SK-N-SH treated with all-trans-retinoic acid at 6 μM for 48 hours (cell line): ENCODE data around the gene UROS.

Experiments used
- OSR1 ChIP-seq: fragments of 250-450 bp; sonication (Bioruptor Pico); IDR thresholded peaks from 2 replicates; pipeline ENCODE4 v1.8.0; 2022; ENCODE audit warnings: moderate library complexity, mild to moderate bottlenecking, inconsistent platforms
- RARB ChIP-seq: fragments of 250-450 bp; sonication (Bioruptor Pico); IDR thresholded peaks from 2 replicates; pipeline ENCODE4 v1.8.0; 2021; ENCODE audit warnings: mild to moderate bottlenecking, moderate library complexity
- TOX ChIP-seq: fragments of 250-450 bp; sonication (Bioruptor Pico); IDR thresholded peaks from 2 replicates; pipeline ENCODE4 v1.8.0; 2021; ENCODE audit warnings: mild to moderate bottlenecking, moderate library complexity, borderline replicate concordance
- ZC3H10 ChIP-seq: fragments of 250-450 bp; sonication (Bioruptor Pico); IDR thresholded peaks from 2 replicates; pipeline ENCODE4 v1.5.1; 2021; ENCODE audit warnings: mild to moderate bottlenecking, moderate library complexity
- ZFP30 ChIP-seq: fragments of 450-650 bp; formaldehyde crosslinking; IDR thresholded peaks from 2 replicates; pipeline ENCODE4 v1.5.0; 2022; ENCODE audit warnings: mild to moderate bottlenecking, moderate library complexity
- ZNF70 ChIP-seq: fragments of 450-650 bp; formaldehyde crosslinking; IDR thresholded peaks from 2 replicates; pipeline ENCODE4 v1.5.0; 2020; ENCODE audit warnings: mild to moderate bottlenecking, moderate library complexity
- TF ChIP-seq, protein P1 (sequence below): fragments of 250-450 bp; sonication (Bioruptor Pico); IDR thresholded peaks from 2 replicates; pipeline ENCODE4 v1.8.0; 2020; ENCODE audit warnings: mild to moderate bottlenecking, moderate library complexity, borderline replicate concordance

DNA sequence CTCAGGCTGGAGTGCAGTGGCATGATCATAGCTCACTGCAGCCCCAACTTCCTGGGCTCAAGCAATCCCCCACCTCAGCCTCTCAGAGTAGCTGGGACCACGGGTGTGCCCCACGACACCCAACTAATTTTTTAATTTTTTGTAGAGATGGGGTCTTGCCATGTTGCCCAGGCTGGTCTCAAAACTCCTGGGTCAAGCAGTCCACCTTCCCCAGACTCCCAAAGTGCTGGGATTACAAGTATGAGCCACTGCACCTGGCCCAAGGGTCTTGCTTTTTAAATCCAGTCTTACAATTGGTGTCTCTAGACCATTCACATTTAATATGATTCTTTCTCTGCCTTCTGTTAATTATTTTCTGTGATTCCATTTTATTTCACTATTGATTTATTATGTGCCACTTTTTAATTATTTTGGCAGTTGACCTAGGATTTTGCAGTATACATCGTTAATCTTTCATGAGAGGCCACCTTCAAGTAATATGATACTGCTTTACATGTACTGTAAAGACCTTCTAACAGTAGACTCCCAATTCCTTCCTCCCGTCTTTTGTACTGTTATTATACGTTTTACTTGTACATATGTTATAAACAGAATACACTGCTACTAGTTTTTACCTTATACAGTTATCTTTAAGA lies 66.1 kb downstream of the UROS start:
- no peak for TF ChIP-seq ZC3H10 (CRISPR knock-in tag)
- TF ChIP-seq ZFP30 (CRISPR knock-in tag): no peak
- TF ChIP-seq ZNF70 (CRISPR knock-in tag): no peak
- no peak for TF ChIP-seq TOX (CRISPR knock-in tag)
- TF ChIP-seq RARB (CRISPR knock-in tag): no peak
- TF ChIP-seq, protein P1, sequence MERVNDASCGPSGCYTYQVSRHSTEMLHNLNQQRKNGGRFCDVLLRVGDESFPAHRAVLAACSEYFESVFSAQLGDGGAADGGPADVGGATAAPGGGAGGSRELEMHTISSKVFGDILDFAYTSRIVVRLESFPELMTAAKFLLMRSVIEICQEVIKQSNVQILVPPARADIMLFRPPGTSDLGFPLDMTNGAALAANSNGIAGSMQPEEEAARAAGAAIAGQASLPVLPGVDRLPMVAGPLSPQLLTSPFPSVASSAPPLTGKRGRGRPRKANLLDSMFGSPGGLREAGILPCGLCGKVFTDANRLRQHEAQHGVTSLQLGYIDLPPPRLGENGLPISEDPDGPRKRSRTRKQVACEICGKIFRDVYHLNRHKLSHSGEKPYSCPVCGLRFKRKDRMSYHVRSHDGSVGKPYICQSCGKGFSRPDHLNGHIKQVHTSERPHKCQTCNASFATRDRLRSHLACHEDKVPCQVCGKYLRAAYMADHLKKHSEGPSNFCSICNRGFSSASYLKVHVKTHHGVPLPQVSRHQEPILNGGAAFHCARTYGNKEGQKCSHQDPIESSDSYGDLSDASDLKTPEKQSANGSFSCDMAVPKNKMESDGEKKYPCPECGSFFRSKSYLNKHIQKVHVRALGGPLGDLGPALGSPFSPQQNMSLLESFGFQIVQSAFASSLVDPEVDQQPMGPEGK (CRISPR knock-in tag): no peak
- TF ChIP-seq OSR1 (CRISPR knock-in tag): no peak
